GM12875 (cell line): ENCODE measurements around the gene PRKRIP1.

Source experiments
- H3K4me3 ChIP-seq: one replicate; pipeline ENCODE4 v1.5.1; 2011; ENCODE audit warnings: low read depth, low read length, control low read depth
- TF ChIP-seq, protein P1 (sequence below): IDR thresholded peaks from 2 replicates; pipeline ENCODE4 v1.5.1; 2011; ENCODE audit warnings: low read depth, mild to moderate bottlenecking, control low read depth, inconsistent platforms, low read length, moderate library complexity, borderline replicate concordance; ENCODE audit not compliant: insufficient read depth

The PRKRIP1 gene

DNA sequence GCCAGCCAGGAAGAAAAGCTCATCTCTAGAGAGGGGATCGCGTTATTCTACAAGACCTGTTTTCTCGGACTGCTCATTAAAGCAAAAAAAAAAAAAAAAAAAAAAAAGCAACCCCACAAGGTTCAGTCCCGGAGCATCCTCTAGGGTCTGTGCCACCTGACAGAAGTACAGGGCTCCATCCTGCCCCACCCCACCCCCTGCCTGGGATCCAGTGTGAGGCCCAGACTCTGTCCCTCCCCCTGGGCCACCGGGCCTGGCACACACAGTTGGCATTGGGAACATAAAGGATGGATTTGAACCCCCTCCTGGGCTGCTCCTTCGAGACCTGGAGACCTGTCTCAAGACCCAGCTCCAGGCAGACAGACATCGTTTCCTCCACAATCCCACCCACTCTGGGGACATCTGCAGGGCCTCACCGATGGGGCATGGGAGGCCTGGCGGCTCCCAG lies 37.9 kb downstream of the PRKRIP1 start:
- TF ChIP-seq, protein P1, sequence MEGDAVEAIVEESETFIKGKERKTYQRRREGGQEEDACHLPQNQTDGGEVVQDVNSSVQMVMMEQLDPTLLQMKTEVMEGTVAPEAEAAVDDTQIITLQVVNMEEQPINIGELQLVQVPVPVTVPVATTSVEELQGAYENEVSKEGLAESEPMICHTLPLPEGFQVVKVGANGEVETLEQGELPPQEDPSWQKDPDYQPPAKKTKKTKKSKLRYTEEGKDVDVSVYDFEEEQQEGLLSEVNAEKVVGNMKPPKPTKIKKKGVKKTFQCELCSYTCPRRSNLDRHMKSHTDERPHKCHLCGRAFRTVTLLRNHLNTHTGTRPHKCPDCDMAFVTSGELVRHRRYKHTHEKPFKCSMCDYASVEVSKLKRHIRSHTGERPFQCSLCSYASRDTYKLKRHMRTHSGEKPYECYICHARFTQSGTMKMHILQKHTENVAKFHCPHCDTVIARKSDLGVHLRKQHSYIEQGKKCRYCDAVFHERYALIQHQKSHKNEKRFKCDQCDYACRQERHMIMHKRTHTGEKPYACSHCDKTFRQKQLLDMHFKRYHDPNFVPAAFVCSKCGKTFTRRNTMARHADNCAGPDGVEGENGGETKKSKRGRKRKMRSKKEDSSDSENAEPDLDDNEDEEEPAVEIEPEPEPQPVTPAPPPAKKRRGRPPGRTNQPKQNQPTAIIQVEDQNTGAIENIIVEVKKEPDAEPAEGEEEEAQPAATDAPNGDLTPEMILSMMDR: no peak

DNA sequence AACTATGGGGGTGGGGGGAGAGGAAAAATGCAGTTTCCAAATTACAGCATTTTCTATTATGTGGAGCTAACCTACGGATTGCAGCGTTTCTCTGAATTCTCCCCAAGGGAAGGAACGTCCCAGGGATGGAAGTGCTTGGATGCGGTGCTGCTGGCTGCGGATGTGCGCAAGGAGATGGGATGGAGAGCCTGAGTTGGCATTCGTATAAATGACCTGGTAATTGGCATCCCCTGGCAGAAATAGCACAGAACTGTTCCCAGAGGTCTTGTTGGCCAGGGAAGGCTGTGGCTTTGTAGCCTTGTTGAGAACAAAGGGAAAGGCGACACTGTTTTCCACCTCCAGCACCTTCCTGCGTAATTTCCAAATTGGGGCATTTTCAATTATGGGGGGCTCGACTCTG lies 40.0 kb downstream of the PRKRIP1 start:
- no peak overlapping the region for H3K4me3 ChIP-seq
- TF ChIP-seq, protein P1: no peak

More for the DNA sequence above, 37.9 kb downstream of the PRKRIP1 start:
- peak overlapping the region; percentile 86 for H3K4me3 ChIP-seq

DNA sequence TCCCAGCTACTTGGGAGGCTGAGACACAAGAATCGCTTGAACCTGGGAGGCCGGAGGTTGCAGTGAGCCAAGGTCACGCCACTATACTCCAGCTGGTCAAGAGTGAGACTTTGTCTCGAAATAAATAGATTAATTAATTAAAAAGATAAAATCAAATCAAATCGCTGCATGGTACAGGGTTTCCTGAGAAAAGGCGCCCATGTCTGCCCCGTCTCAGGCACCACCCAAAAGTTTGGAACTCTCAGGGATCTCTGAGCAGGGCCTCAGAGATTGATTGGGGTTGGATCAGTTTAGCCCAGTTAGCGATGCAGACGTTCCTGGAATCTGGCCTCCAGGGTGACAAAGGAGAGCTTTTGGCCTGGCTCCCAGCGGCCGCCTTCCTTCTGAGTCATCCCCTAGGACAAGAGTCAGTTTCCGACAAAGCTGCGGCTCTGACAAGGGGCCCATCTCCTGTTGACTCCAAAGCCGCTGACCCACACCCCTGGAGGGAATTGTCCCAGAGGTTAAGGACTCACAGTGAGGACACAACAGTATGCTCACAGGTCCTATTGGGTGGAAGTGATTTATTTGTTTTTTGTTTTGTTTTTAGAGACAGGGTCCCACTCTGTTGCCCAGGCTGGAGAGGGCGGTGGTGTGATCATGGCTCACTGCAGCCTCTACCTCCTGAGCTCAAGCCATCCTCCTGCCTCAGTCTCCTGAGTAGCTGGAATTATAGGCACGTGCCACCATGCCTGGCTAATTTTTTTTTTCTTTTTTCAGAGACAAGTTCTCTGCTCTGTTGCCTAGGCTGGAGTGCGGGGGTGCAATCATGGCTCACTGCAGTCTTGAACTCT lies 44.0 kb downstream of the PRKRIP1 start:
- TF ChIP-seq, protein P1: no peak
- no peak overlapping the region for H3K4me3 ChIP-seq

DNA sequence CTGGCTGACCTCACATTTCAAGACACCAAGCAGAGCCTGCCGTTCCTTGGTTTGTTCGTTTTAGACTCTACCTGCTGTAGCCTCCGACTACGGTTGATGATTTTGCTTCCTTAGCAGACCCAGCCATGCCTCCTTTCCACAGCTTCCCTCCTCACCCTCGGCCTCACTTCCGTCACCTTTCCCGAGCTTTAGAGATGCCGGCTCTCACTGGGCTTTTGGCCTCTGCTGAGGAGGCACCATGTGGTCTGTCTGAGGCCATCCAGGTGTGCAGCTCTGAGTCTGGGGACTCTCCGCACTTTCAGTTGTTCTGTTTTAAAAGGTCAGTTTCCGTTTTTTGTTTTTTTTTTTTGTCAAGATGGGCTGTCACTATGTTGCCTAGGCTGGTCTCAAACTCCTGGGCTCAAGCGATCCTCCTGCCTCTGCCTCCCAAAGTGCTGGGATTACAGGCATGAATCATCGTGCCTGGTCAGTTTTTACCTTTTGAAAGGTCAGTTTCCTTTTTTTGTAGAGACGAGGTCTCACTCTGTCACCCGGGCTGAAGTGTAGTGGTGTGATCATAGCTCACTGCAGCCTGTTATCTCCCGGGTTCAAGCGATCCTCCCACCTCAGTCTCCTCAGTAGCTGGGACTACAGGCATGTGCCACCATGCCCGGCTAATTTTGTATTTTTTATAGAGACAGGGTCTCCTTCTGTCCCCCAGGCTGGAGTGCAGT lies 49.0 kb downstream of the PRKRIP1 start:
- TF ChIP-seq, protein P1: no peak
- H3K4me3 ChIP-seq: no peak overlapping the region

DNA sequence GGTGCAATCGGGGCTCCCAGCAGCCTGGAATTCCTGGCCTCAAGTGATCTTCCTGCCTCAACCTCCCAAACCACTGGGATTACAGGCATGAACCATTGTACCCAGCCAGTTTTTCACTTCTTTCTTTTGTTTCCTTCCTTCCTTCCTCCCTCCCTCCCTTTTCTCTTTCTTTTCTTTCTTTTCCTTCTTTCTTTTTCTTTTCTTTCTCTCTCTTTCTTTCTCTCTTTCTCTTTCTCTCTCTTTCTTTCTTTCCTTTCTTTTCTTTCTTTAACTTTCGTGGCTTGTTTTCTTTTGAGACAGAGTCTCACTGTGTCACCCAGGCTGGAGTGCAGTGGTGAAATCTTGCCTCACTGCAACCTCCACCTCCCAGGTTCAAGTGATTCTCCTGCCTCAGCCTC lies 49.5 kb downstream of the PRKRIP1 start:
- H3K4me3 ChIP-seq: no peak overlapping the region
- TF ChIP-seq, protein P1: no peak

DNA sequence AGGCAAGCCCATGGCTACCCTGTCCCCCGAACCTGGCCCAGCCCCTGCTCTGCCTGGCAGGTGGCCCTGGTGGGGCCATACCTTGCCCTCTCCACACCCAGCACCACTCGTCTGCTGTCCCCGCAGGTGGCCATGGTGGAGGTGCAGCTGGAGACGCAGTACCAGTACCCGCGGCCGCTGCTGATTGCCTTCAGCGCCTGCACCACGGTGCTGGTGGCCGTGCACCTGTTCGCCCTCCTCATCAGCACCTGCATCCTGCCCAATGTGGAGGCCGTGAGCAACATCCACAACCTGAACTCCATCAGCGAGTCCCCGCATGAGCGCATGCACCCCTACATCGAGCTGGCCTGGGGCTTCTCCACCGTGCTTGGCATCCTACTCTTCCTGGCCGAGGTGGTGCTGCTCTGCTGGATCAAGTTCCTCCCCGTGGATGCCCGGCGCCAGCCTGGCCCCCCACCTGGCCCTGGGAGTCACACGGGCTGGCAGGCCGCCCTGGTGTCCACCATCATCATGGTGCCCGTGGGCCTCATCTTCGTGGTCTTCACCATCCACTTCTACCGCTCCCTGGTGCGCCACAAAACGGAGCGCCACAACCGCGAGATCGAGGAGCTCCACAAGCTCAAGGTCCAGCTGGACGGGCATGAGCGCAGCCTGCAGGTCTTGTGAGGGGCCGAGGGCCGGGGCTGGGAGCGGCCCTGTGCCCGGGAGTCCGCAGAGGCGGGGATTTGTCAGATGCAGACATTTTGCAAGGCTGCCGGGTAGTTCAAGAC lies 50.4 kb downstream of the PRKRIP1 start:
- H3K4me3 ChIP-seq: no peak overlapping the region
- TF ChIP-seq, protein P1: no peak
